ENCODE measurements around the gene POMGNT1. TPM values are rescaled to one million over a fixed set of nuclear protein-coding genes. Genes with fewer than 3 reads are reported as not detected.
"Not testable (repeated sequence)": the region's sequence is repeated elsewhere in the genome, so short reads cannot be mapped to it uniquely, and the experiment has no call there.

POMGNT1 gene
- total and polyA plus RNA-seq, 12 donors, result 74.3 to 164 (median 142) TPM

GRCh38 chr1:46244656-46245371 is 46.6 kb upstream of the POMGNT1 start:
- peak in 6 of 9 donors; percentile 17 to 46 (median 41) for TF ChIP-seq CTCF (IDR thresholded peaks at IDR 0.05)
- DNase-seq, result no peak
- Histone ChIP-seq H3K36me3 (peaks cover 0 to under 1% (median 0%) of the 10 kb centered on the region in 9 donors), H3K4me3 (no peak overlapping the region), H3K4me1 (peaks cover 2 to 22% (median 13%) of the 10 kb centered on the region in 9 donors), H3K9me3 (no peaks in the 10 kb centered on the region), H3K27ac (peak overlapping the region in 1 of 10 donors; percentile 5), H3K27me3 (no peaks in the 10 kb centered on the region)
- WGBS, 2 donors, result 67 to 80% methylated on average over 3 of the region's 3 CpGs
- intact Hi-C loops (cut with DNase I), result loop anchor here in 5 of 10 donors (5.0 to 10.0 kb wide), 4 partner anchors 52 to 102 kb away; partner anchors contain the start of genes NSUN4 (in 3 of the 5), LRRC41 (in 2 of the 5) and UQCRH (in 2 of the 5)
- ATAC-seq, result no peak

- not testable (repeated sequence) for H3K27ac ChIP-seq, H3K27me3 ChIP-seq, ATAC-seq, H3K4me3 ChIP-seq, H3K36me3 ChIP-seq, H3K9me3 ChIP-seq, DNase-seq
- H3K4me1 ChIP-seq, result peaks cover 2 to 22% (median 13%) of the 10 kb centered on the region in 9 donors
- WGBS, 2 donors, result 92 to 93% methylated on average over 3 of the region's 3 CpGs
- intact Hi-C loops (cut with DNase I), result loop anchor here in 3 of 10 donors (10.0 kb wide), 1 partner anchor 101 kb away; the partner anchor contains the start of gene NSUN4 (in 3 of the 3)
Measured at GRCh38 chr1:46243831-46244230, 45.6 kb upstream of the POMGNT1 start.

- intact Hi-C loops (cut with DNase I), result loop anchor here in 3 of 10 donors (10.0 kb wide), 1 partner anchor 102 kb away; the partner anchor contains the start of gene NSUN4 (in 3 of the 3)
- Histone ChIP-seq H3K27ac (no peak overlapping the region), H3K4me1 (peaks cover under 1 to 18% (median 9%) of the 10 kb centered on the region in 9 donors), H3K27me3 (no peaks in the 10 kb centered on the region), H3K9me3 (no peaks in the 10 kb centered on the region), H3K36me3 (no peaks in the 10 kb centered on the region), H3K4me3 (no peak overlapping the region)
- 63 to 83% methylated on average over 1 of the region's 1 CpG for WGBS, 2 donors
- no peak for TF ChIP-seq CTCF (IDR thresholded peaks at IDR 0.05)
- DNase-seq (no peak), ATAC-seq (no peak)
Measured at GRCh38 chr1:46242918-46243317, 44.7 kb upstream of the POMGNT1 start.

GRCh38 chr1:46241733-46242132 is 43.5 kb upstream of the POMGNT1 start:
- peaks cover 0 to 11% (median 6%) of the 10 kb centered on the region in 9 donors for H3K4me1 ChIP-seq
- H3K36me3 ChIP-seq, DNase-seq, H3K27me3 ChIP-seq, H3K27ac ChIP-seq, H3K9me3 ChIP-seq, ATAC-seq, H3K4me3 ChIP-seq: not testable (repeated sequence)
- 87 to 90% methylated on average over 8 to 11 of the region's 38 CpGs for WGBS, 2 donors
- intact Hi-C loops (cut with DNase I), result loop anchor here in 3 of 10 donors (10.0 kb wide), 1 partner anchor 103 kb away; the partner anchor contains the start of gene NSUN4 (in 3 of the 3)

GRCh38 chr1:46238865-46239264 is 40.6 kb upstream of the POMGNT1 start:
- WGBS, 2 donors, result 75 to 85% methylated on average over 1 of the region's 1 CpG
- not testable (repeated sequence) for ATAC-seq

More at GRCh38 chr1:46238865-46239264, 40.6 kb upstream of the POMGNT1 start:
- H3K27me3 ChIP-seq; H3K4me3 ChIP-seq; H3K36me3 ChIP-seq; H3K27ac ChIP-seq; DNase-seq; H3K4me1 ChIP-seq; intact Hi-C loops (cut with DNase I): not testable (repeated sequence)
- H3K9me3 ChIP-seq, result peaks cover 0 to 11% (median 4%) of the 10 kb centered on the region in 11 donors

Data from heart right ventricle (tissue), 16 donors.